ENCODE results near the gene QRICH1.

QRICH1 gene

GRCh38 chr3:49035281-49035680 is 58.6 kb downstream of the QRICH1 start:
- in situ Hi-C loops (cut with MboI; ENCODE audit: low sequenced_read_pairs), result no loop called here

- in situ Hi-C loops (cut with MboI; ENCODE audit: low sequenced_read_pairs), result no loop called here
Measured at GRCh38 chr3:49034650-49035049, 59.2 kb downstream of the QRICH1 start.

- in situ Hi-C loops (cut with MboI; ENCODE audit: low sequenced_read_pairs), result no loop called here
Measured at GRCh38 chr3:49032646-49033304, 61.1 kb downstream of the QRICH1 start.

- in situ Hi-C loops (cut with MboI; ENCODE audit: low sequenced_read_pairs), result no loop called here
Measured at GRCh38 chr3:49030321-49030720, 63.5 kb downstream of the QRICH1 start.

GRCh38 chr3:49029563-49029884 is 64.3 kb downstream of the QRICH1 start:
- in situ Hi-C loops (cut with MboI; ENCODE audit: low sequenced_read_pairs), result no loop called here

- in situ Hi-C loops (cut with MboI; ENCODE audit: low sequenced_read_pairs), result no loop called here
Measured at GRCh38 chr3:49028673-49029562, 65.0 kb downstream of the QRICH1 start, which contains the start of gene IMPDH2. IMPDH2 (minus strand) TSS chr3:49029398; CDS start chr3:49029350, 48 bp downstream.

GRCh38 chr3:49028298-49028672 is 65.6 kb downstream of the QRICH1 start:
- in situ Hi-C loops (cut with MboI; ENCODE audit: low sequenced_read_pairs), result no loop called here

GRCh38 chr3:49027634-49028033 is 66.2 kb downstream of the QRICH1 start:
- in situ Hi-C loops (cut with MboI; ENCODE audit: low sequenced_read_pairs), result no loop called here

GRCh38 chr3:49026536-49026935 is 67.3 kb downstream of the QRICH1 start:
- in situ Hi-C loops (cut with MboI; ENCODE audit: low sequenced_read_pairs), result no loop called here

- in situ Hi-C loops (cut with MboI; ENCODE audit: low sequenced_read_pairs), result no loop called here
Measured at GRCh38 chr3:49025793-49026520, 67.9 kb downstream of the QRICH1 start.

- in situ Hi-C loops (cut with MboI; ENCODE audit: low sequenced_read_pairs), result no loop called here
Measured at GRCh38 chr3:49025005-49025792, 68.7 kb downstream of the QRICH1 start.

- in situ Hi-C loops (cut with MboI; ENCODE audit: low sequenced_read_pairs), result no loop called here
Measured at GRCh38 chr3:49024449-49024848, 69.4 kb downstream of the QRICH1 start.

- in situ Hi-C loops (cut with MboI; ENCODE audit: low sequenced_read_pairs), result no loop called here
Measured at GRCh38 chr3:49023775-49024174, 70.1 kb downstream of the QRICH1 start.

- in situ Hi-C loops (cut with MboI; ENCODE audit: low sequenced_read_pairs), result no loop called here
Measured at GRCh38 chr3:49022688-49023171, 71.1 kb downstream of the QRICH1 start.

- in situ Hi-C loops (cut with MboI; ENCODE audit: low sequenced_read_pairs), result no loop called here
Measured at GRCh38 chr3:49021813-49022687, 71.8 kb downstream of the QRICH1 start, which contains the start of gene NDUFAF3. NDUFAF3 (plus strand) TSS chr3:49022121; CDS start chr3:49022145, 24 bp downstream.

- in situ Hi-C loops (cut with MboI; ENCODE audit: low sequenced_read_pairs), result no loop called here
Measured at GRCh38 chr3:49021213-49021812, 72.6 kb downstream of the QRICH1 start.

- in situ Hi-C loops (cut with MboI; ENCODE audit: low sequenced_read_pairs), result no loop called here
Measured at GRCh38 chr3:49020330-49021212, 73.3 kb downstream of the QRICH1 start.

- in situ Hi-C loops (cut with MboI; ENCODE audit: low sequenced_read_pairs), result no loop called here
Measured at GRCh38 chr3:49019941-49020329, 73.9 kb downstream of the QRICH1 start.
